ENCODE results near the gene LRP8. TPM values are rescaled to one million over a fixed set of nuclear protein-coding genes. Genes with fewer than 3 reads are reported as not detected.

LRP8 gene
- total RNA-seq, 1 experiment from 2014 or later: 69.5 TPM

DNA sequence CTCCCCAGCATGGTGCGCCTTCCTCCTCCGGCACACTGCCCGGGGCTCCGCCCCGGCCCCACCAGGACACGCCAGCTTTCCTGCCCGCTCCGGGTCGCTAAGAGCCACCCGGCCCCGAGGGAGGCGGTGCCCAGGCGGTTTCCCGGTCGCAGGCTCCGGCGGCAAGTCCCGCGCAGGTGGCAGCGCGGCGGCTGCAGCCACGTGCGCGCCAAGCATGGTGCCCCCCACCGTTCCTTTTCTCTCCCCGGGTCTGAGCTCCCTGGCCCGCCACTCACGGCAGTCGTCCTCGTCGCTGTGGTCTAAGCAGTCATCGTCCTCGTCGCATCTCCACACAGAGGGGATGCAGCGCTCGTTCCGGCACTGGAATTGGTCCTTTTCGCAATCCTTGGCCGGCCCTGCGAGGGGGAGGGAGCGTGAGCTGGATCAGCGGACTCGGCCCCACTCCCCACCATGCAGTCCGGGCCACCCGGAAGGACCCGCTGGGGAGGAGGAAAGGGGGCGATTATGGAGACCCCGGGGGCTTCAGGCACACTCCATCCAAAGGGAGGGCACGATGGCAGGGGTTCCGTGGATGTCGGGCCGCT is 1.2 kb downstream of the LRP8 start (continued):
- TF ChIP-seq, protein P1, sequence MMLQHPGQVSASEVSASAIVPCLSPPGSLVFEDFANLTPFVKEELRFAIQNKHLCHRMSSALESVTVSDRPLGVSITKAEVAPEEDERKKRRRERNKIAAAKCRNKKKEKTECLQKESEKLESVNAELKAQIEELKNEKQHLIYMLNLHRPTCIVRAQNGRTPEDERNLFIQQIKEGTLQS (CRISPR knock-in tag; conservative IDR thresholded peaks at IDR 0.05): no peak
- TF ChIP-seq CBFB (CRISPR knock-in tag; IDR thresholded peaks at IDR 0.05; ENCODE audit: low read depth) (no peak), JUN (CRISPR knock-in tag; IDR thresholded peaks at IDR 0.05) (no peak), FOXP1 (CRISPR knock-in tag; IDR thresholded peaks at IDR 0.05; ENCODE audit: borderline replicate concordance) (peak; percentile 66)
- TF ChIP-seq, protein P2, sequence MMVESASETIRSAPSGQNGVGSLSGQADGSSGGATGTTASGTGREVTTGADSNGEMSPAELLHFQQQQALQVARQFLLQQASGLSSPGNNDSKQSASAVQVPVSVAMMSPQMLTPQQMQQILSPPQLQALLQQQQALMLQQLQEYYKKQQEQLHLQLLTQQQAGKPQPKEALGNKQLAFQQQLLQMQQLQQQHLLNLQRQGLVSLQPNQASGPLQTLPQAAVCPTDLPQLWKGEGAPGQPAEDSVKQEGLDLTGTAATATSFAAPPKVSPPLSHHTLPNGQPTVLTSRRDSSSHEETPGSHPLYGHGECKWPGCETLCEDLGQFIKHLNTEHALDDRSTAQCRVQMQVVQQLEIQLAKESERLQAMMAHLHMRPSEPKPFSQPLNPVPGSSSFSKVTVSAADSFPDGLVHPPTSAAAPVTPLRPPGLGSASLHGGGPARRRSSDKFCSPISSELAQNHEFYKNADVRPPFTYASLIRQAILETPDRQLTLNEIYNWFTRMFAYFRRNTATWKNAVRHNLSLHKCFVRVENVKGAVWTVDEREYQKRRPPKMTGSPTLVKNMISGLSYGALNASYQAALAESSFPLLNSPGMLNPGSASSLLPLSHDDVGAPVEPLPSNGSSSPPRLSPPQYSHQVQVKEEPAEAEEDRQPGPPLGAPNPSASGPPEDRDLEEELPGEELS (CRISPR knock-in tag; IDR thresholded peaks at IDR 0.05): peak; percentile 48; the same call in 1 of the 2 replicates
- TF ChIP-seq, protein P3, sequence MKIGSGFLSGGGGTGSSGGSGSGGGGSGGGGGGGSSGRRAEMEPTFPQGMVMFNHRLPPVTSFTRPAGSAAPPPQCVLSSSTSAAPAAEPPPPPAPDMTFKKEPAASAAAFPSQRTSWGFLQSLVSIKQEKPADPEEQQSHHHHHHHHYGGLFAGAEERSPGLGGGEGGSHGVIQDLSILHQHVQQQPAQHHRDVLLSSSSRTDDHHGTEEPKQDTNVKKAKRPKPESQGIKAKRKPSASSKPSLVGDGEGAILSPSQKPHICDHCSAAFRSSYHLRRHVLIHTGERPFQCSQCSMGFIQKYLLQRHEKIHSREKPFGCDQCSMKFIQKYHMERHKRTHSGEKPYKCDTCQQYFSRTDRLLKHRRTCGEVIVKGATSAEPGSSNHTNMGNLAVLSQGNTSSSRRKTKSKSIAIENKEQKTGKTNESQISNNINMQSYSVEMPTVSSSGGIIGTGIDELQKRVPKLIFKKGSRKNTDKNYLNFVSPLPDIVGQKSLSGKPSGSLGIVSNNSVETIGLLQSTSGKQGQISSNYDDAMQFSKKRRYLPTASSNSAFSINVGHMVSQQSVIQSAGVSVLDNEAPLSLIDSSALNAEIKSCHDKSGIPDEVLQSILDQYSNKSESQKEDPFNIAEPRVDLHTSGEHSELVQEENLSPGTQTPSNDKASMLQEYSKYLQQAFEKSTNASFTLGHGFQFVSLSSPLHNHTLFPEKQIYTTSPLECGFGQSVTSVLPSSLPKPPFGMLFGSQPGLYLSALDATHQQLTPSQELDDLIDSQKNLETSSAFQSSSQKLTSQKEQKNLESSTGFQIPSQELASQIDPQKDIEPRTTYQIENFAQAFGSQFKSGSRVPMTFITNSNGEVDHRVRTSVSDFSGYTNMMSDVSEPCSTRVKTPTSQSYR (CRISPR knock-in tag; IDR thresholded peaks at IDR 0.05): 0 out of 2 replicates have a peak, but pooled peaks have one; percentile 10

DNA sequence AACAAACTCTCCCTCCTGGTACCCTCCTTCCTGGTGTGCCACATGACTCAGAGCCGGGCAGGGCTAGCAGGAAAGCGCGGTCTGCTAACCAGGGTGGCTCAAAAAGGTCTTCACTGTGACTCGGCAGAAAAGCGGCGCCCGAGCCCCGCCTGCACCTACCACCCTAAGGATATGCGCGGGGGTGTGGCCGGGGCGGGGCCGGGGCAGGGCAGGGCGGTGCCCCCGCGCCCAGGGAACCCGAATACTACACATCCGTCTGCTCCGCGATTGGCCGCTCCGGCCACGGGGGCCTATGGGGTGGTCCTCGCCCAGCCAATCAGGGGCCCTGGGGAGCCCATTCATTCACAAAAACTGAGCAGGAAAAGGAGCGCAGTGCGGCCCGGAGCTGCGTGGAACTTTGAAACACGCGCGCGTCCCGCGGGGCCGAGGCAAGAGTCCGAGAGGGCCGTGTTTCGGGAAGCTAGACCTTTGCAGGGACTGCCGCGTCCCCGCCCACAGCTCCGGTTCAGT is 1.7 kb downstream of the LRP8 start:
- Mint-ChIP-seq H3K27me3 (ENCODE audit: low read depth) (peaks cover 3% of the 10 kb centered on the region; the same call in 1 of the 2 replicates), H3K36me3 (peaks cover 31% of the 10 kb centered on the region), H3K9me3 (no peaks in the 10 kb centered on the region), H3K27ac (peak overlapping the region; percentile 96), H3K4me3 (peak overlapping the region; percentile 88), H3K4me1 (peaks cover 35% of the 10 kb centered on the region)
- POLR2A ChIA-PET: interaction anchor here (0.6 to 1.1 kb wide), 3 partner anchors 8 to 1999 kb away, joined by 3 to 6 read pairs (median 4); no protein-coding TSS in a partner anchor
- DNase-seq (ENCODE audit: low spot score): peak; percentile 97
- CTCF ChIA-PET: interaction anchor here (0.9 to 2.2 kb wide), 5 partner anchors 15 to 67 kb away, joined by 3 to 15 read pairs (median 3); no protein-coding TSS in a partner anchor
- peak; percentile 88 for ATAC-seq
- TF ChIP-seq, protein P4, sequence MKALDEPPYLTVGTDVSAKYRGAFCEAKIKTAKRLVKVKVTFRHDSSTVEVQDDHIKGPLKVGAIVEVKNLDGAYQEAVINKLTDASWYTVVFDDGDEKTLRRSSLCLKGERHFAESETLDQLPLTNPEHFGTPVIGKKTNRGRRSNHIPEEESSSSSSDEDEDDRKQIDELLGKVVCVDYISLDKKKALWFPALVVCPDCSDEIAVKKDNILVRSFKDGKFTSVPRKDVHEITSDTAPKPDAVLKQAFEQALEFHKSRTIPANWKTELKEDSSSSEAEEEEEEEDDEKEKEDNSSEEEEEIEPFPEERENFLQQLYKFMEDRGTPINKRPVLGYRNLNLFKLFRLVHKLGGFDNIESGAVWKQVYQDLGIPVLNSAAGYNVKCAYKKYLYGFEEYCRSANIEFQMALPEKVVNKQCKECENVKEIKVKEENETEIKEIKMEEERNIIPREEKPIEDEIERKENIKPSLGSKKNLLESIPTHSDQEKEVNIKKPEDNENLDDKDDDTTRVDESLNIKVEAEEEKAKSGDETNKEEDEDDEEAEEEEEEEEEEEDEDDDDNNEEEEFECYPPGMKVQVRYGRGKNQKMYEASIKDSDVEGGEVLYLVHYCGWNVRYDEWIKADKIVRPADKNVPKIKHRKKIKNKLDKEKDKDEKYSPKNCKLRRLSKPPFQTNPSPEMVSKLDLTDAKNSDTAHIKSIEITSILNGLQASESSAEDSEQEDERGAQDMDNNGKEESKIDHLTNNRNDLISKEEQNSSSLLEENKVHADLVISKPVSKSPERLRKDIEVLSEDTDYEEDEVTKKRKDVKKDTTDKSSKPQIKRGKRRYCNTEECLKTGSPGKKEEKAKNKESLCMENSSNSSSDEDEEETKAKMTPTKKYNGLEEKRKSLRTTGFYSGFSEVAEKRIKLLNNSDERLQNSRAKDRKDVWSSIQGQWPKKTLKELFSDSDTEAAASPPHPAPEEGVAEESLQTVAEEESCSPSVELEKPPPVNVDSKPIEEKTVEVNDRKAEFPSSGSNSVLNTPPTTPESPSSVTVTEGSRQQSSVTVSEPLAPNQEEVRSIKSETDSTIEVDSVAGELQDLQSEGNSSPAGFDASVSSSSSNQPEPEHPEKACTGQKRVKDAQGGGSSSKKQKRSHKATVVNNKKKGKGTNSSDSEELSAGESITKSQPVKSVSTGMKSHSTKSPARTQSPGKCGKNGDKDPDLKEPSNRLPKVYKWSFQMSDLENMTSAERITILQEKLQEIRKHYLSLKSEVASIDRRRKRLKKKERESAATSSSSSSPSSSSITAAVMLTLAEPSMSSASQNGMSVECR (CRISPR knock-in tag; IDR thresholded peaks at IDR 0.05; ENCODE audit: borderline replicate concordance): no peak; the same call in 1 of the 2 replicates
- TF ChIP-seq, protein P5, sequence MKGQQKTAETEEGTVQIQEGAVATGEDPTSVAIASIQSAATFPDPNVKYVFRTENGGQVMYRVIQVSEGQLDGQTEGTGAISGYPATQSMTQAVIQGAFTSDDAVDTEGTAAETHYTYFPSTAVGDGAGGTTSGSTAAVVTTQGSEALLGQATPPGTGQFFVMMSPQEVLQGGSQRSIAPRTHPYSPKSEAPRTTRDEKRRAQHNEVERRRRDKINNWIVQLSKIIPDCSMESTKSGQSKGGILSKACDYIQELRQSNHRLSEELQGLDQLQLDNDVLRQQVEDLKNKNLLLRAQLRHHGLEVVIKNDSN (CRISPR knock-in tag; IDR thresholded peaks at IDR 0.05): peak; percentile 83
- TF ChIP-seq SP1 (CRISPR knock-in tag; conservative IDR thresholded peaks at IDR 0.05) (peak; percentile 71), NFE2L1 (CRISPR knock-in tag; IDR thresholded peaks at IDR 0.05) (peak; percentile 95), NFYB (CRISPR knock-in tag; conservative IDR thresholded peaks at IDR 0.05; ENCODE audit: low read depth) (peak; percentile 93)
- TF ChIP-seq, protein P6, sequence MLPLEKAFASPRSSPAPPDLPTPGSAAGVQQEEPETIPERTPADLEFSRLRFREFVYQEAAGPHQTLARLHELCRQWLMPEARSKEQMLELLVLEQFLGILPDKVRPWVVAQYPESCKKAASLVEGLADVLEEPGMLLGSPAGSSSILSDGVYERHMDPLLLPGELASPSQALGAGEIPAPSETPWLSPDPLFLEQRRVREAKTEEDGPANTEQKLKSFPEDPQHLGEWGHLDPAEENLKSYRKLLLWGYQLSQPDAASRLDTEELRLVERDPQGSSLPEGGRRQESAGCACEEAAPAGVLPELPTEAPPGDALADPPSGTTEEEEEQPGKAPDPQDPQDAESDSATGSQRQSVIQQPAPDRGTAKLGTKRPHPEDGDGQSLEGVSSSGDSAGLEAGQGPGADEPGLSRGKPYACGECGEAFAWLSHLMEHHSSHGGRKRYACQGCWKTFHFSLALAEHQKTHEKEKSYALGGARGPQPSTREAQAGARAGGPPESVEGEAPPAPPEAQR (CRISPR knock-in tag; IDR thresholded peaks at IDR 0.05): no peak
- TF ChIP-seq, protein P7, sequence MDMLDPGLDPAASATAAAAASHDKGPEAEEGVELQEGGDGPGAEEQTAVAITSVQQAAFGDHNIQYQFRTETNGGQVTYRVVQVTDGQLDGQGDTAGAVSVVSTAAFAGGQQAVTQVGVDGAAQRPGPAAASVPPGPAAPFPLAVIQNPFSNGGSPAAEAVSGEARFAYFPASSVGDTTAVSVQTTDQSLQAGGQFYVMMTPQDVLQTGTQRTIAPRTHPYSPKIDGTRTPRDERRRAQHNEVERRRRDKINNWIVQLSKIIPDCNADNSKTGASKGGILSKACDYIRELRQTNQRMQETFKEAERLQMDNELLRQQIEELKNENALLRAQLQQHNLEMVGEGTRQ (CRISPR knock-in tag; IDR thresholded peaks at IDR 0.05): peak; percentile 87
- TF ChIP-seq, protein P3 (CRISPR knock-in tag; IDR thresholded peaks at IDR 0.05): 0 out of 2 replicates have a peak, but pooled peaks have one; percentile 6
